Measurements from ENCODE around the gene THRB. TPM values are rescaled to one million over a fixed set of nuclear protein-coding genes. Genes with fewer than 3 reads are reported as not detected.
A peak's percentile ranks its signal among the peaks of the same experiment; 100 is the strongest.
"Not testable (repeated sequence)": the region's sequence is repeated elsewhere in the genome, so short reads cannot be mapped to it uniquely, and the experiment has no call there.

The THRB gene
- total RNA-seq, 4 donors from 2014 or later = 6.3 to 10.3 (median 8.5) TPM

DNA sequence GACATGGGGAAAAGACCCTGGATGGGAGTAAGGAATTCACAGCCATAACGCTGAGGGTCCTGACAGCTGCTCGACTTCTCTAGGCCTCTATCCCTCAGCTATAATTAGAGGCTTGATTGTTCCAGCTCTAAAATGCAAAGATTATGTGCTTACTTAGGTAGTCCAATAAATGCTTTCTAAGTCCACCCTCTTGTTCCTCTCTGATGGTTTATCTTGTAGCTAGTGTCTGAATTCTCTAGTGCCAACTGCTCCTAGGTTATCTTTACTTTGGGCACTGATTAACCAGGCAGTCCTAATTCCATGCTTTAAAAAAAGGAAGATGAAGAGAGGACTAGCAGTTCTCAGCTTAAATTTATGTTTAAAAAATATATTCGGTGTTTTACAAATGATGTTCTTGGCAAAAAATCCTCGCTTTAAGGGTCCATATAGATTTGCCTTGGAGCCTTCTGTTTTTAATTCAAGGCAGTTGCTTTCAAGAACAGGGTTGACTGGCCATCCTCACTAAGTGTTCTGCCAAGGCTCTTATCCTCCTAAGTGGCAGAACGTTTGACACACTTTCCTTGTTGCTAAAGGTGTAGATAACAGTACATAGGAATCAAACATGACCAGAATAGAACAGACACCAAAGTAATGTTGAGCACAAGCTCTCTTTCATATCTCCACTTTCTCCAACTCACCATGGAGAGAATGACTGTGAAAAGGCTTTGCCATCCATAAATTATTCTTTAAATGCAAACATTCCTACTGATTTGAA, 60.6 kb downstream of the THRB start:
- Histone ChIP-seq H3K36me3 (no peaks in the 10 kb centered on the region), H3K9me3 (no peaks in the 10 kb centered on the region), H3K27ac (no peak overlapping the region), H3K4me1 (no peaks in the 10 kb centered on the region), H3K4me3 (no peak overlapping the region), H3K27me3 (no peaks in the 10 kb centered on the region)
- WGBS, 2 donors = 74% methylated on average over 5 of the region's 5 CpGs
- no peak for DNase-seq (ENCODE audit: low spot score in 2 of 2)
- TF ChIP-seq, protein P1, sequence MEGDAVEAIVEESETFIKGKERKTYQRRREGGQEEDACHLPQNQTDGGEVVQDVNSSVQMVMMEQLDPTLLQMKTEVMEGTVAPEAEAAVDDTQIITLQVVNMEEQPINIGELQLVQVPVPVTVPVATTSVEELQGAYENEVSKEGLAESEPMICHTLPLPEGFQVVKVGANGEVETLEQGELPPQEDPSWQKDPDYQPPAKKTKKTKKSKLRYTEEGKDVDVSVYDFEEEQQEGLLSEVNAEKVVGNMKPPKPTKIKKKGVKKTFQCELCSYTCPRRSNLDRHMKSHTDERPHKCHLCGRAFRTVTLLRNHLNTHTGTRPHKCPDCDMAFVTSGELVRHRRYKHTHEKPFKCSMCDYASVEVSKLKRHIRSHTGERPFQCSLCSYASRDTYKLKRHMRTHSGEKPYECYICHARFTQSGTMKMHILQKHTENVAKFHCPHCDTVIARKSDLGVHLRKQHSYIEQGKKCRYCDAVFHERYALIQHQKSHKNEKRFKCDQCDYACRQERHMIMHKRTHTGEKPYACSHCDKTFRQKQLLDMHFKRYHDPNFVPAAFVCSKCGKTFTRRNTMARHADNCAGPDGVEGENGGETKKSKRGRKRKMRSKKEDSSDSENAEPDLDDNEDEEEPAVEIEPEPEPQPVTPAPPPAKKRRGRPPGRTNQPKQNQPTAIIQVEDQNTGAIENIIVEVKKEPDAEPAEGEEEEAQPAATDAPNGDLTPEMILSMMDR (IDR thresholded peaks at IDR 0.05) = no peak
- no peak for TF ChIP-seq POLR2A (IDR thresholded peaks at IDR 0.05)
- no peak for TF ChIP-seq EP300 (IDR thresholded peaks at IDR 0.05)

DNA sequence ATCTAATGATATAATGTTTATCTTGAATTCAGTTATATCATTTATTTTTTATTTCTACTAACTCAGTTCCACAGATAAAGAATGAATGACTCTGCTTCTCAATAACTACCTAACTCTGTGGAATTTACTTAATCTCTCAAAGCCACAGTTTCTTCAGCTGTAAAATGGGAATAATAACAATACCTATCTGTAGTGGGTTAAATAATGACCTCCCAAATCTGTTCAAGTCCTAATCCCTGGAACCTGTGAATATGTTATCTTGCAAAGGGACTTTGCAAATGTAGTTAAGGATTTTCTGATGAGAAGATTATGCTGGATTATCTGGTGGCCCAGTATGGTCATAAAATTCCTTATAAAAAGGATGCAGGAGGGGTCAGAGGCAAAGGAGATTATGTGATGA, 61.7 kb downstream of the THRB start:
- Histone ChIP-seq H3K9me3 (no peaks in the 10 kb centered on the region), H3K4me1 (no peaks in the 10 kb centered on the region), H3K4me3 (no peak overlapping the region), H3K27ac (no peak overlapping the region), H3K36me3 (no peaks in the 10 kb centered on the region), H3K27me3 (no peaks in the 10 kb centered on the region)
- TF ChIP-seq EP300 (IDR thresholded peaks at IDR 0.05) (no peak), POLR2A (IDR thresholded peaks at IDR 0.05) (no peak)
- TF ChIP-seq, protein P1 (IDR thresholded peaks at IDR 0.05) = no peak
- no peak for DNase-seq (ENCODE audit: low spot score in 2 of 2)

DNA sequence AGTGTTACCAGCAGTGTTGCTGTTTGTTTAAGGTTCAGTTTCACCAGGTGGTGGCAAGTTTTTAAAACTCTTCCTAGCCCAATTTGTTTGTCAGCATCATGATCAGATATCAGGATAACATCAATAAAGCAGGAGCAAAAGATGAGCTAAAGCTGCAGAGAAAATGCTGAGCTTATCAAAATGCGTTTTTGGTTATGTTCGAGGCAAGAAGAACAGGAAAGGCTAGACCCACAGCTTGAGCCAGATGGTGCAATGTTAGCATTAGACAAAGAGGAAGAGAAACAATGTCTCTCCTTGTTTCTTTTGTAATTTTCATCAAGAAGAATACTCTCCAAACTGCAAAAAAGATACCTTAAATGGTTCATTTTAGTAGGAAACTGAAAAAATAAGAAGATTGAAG, 66.2 kb downstream of the THRB start:
- no peaks in the 10 kb centered on the region for H3K4me1 ChIP-seq
- H3K9me3 ChIP-seq = no peaks in the 10 kb centered on the region
- no peak overlapping the region for H3K27ac ChIP-seq
- 60 to 67% methylated on average over 2 of the region's 2 CpGs for WGBS, 2 donors
- no peaks in the 10 kb centered on the region for H3K36me3 ChIP-seq
- no peak for DNase-seq (ENCODE audit: low spot score in 2 of 2)
- TF ChIP-seq, protein P1 (IDR thresholded peaks at IDR 0.05) = no peak
- TF ChIP-seq POLR2A (IDR thresholded peaks at IDR 0.05) = no peak
- peak in 1 of 2 donors; percentile 25 for TF ChIP-seq EP300 (IDR thresholded peaks at IDR 0.05)
- H3K27me3 ChIP-seq = no peaks in the 10 kb centered on the region
- no peak overlapping the region for H3K4me3 ChIP-seq

DNA sequence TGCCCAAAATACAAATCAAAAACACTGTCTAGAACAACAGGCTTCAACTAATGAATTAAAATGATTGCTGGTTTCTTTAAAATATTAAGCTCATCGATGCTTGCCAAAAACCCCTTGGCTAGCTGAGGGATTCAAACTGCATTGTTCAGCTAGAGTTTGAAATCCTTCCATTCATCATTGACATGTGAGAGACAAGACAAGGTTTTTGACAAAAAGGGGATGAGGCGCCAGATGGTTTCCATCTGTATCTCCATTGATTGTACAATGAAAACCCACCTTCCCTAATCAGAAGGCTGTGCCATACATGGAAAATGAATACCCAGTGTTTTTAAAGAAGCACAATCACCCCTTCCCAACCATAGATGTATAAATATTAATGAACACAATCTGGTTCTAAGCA, 67.8 kb downstream of the THRB start:
- TF ChIP-seq EP300 (IDR thresholded peaks at IDR 0.05) (no peak), POLR2A (IDR thresholded peaks at IDR 0.05) (no peak)
- TF ChIP-seq, protein P1 (IDR thresholded peaks at IDR 0.05) = no peak
- WGBS, 2 donors = 81 to 83% methylated on average over 2 of the region's 2 CpGs
- Histone ChIP-seq H3K4me1 (no peaks in the 10 kb centered on the region), H3K9me3 (no peaks in the 10 kb centered on the region), H3K4me3 (no peak overlapping the region), H3K27me3 (no peaks in the 10 kb centered on the region), H3K36me3 (no peaks in the 10 kb centered on the region), H3K27ac (no peak overlapping the region)
- no peak for DNase-seq (ENCODE audit: low spot score in 2 of 2)

DNA sequence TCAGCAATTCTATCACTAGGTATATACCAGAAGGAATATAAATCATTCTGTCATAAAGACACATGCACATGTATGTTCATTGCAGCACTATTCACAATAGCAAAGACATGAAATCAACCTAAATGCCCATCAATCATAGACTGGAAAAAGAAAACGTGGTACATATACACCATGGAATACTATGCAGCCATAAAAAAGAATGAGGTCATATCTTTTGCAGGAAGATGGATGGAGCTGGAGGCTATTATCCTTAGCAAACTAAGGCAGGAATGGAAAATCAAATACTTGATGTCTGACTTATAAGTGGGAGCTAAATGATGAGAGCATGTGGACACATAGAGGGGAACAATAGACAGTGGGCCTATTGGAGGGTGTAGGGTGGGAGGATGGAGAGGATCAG, 73.8 kb downstream of the THRB start:
- not testable (repeated sequence) for H3K9me3 ChIP-seq; H3K27me3 ChIP-seq; H3K36me3 ChIP-seq; H3K4me1 ChIP-seq; DNase-seq (ENCODE audit: low spot score in 2 of 2); H3K4me3 ChIP-seq; H3K27ac ChIP-seq
- 96 to 98% methylated on average over 1 of the region's 1 CpG for WGBS, 2 donors
